ENCODE data around the gene SLC24A3. TPM values are rescaled to one million over a fixed set of nuclear protein-coding genes. Genes with fewer than 3 reads are reported as not detected.

The SLC24A3 gene
- total RNA-seq, 1 donor from 2014 or later = 14.0 TPM

- no peak for DNase-seq (ENCODE audit: extremely low spot score, unreplicated experiment)
- Mint-ChIP-seq H3K27ac (no peak overlapping the region), H3K4me1 (ENCODE audit: unreplicated experiment) (peaks cover 11% of the 10 kb centered on the region), H3K27me3 (no peaks in the 10 kb centered on the region), H3K9me3 (peaks cover 10% of the 10 kb centered on the region), H3K4me3 (no peak overlapping the region), H3K36me3 (peaks cover 3% of the 10 kb centered on the region)
- no peak for TF ChIP-seq CTCF (conservative IDR thresholded peaks at IDR 0.05)
Observed at GRCh38 chr20:19415786-19416185, 203.3 kb downstream of the SLC24A3 start.

- H3K4me1 Mint-ChIP-seq (ENCODE audit: unreplicated experiment) = peaks cover 14% of the 10 kb centered on the region
- H3K9me3 Mint-ChIP-seq = peaks cover 10% of the 10 kb centered on the region
- no peak overlapping the region for H3K4me3 Mint-ChIP-seq
- H3K27me3 Mint-ChIP-seq = no peaks in the 10 kb centered on the region
- no peak for TF ChIP-seq CTCF (conservative IDR thresholded peaks at IDR 0.05)
- H3K27ac Mint-ChIP-seq = no peak overlapping the region
- DNase-seq (ENCODE audit: extremely low spot score, unreplicated experiment) = no peak
- peaks cover 3% of the 10 kb centered on the region for H3K36me3 Mint-ChIP-seq
Observed at GRCh38 chr20:19416627-19417026, 204.2 kb downstream of the SLC24A3 start.

- Mint-ChIP-seq H3K4me3 (no peak overlapping the region), H3K36me3 (peaks cover 3% of the 10 kb centered on the region), H3K27ac (no peak overlapping the region), H3K27me3 (no peaks in the 10 kb centered on the region), H3K9me3 (peaks cover 10% of the 10 kb centered on the region), H3K4me1 (ENCODE audit: unreplicated experiment) (peaks cover 34% of the 10 kb centered on the region)
- DNase-seq (ENCODE audit: extremely low spot score, unreplicated experiment) = no peak
- no peak for TF ChIP-seq CTCF (conservative IDR thresholded peaks at IDR 0.05)
Observed at GRCh38 chr20:19419396-19419795, 207.0 kb downstream of the SLC24A3 start.

GRCh38 chr20:19423097-19423899 lies 210.9 kb downstream of the SLC24A3 start:
- TF ChIP-seq CTCF (conservative IDR thresholded peaks at IDR 0.05) = no peak
- Mint-ChIP-seq H3K4me3 (no peak overlapping the region), H3K27ac (no peak overlapping the region), H3K27me3 (no peaks in the 10 kb centered on the region), H3K9me3 (peaks cover 7% of the 10 kb centered on the region), H3K36me3 (peaks cover 6% of the 10 kb centered on the region), H3K4me1 (ENCODE audit: unreplicated experiment) (peaks cover 47% of the 10 kb centered on the region)
- DNase-seq (ENCODE audit: extremely low spot score, unreplicated experiment) = no peak

GRCh38 chr20:19423900-19424620 lies 211.6 kb downstream of the SLC24A3 start:
- no peak for DNase-seq (ENCODE audit: extremely low spot score, unreplicated experiment)
- Mint-ChIP-seq H3K36me3 (peaks cover 6% of the 10 kb centered on the region), H3K9me3 (peaks cover 6% of the 10 kb centered on the region), H3K4me1 (ENCODE audit: unreplicated experiment) (peaks cover 55% of the 10 kb centered on the region), H3K4me3 (no peak overlapping the region), H3K27ac (no peak overlapping the region), H3K27me3 (no peaks in the 10 kb centered on the region)
- no peak for TF ChIP-seq CTCF (conservative IDR thresholded peaks at IDR 0.05)

Data from type B pancreatic cell (in vitro differentiated cells).